Kidney epithelial cell (primary cell): ENCODE results near the gene MED29. TPM values are rescaled to one million over a fixed set of nuclear protein-coding genes. Genes with fewer than 3 reads are reported as not detected.

Experiments used
- DNase-seq: peaks from one replicate; pipeline ENCODE4 v3.0.0-alpha.2; 2010; ENCODE audit warnings: low read depth
- H3K27me3 ChIP-seq: 2 replicates; pipeline ENCODE4 v1.6.0; 2011; ENCODE audit warnings: low read length; ENCODE audit not compliant: control insufficient read depth, insufficient read depth
- H3K36me3 ChIP-seq: 2 replicates; pipeline ENCODE4 v1.5.1; 2011; ENCODE audit warnings: low read length; ENCODE audit not compliant: control insufficient read depth, insufficient read depth
- H3K4me3 ChIP-seq: 2 replicates; pipeline ENCODE4 v1.5.1; 2011; ENCODE audit warnings: low read depth, mild to moderate bottlenecking, control low read depth, low read length
- total RNA-seq: library from RNA; depleted of rRNA; stranded (reverse); fragments of >200 nt; gene quantifications from 2 replicates; pipeline ENCODE4 v1.2.3, GENCODE V29; 2015
- TF ChIP-seq, protein P1 (sequence below): IDR thresholded peaks from 2 replicates; pipeline ENCODE4 v1.5.1; 2011; ENCODE audit warnings: mild to moderate bottlenecking, moderate library complexity, low read length, control low read depth, inconsistent platforms; ENCODE audit not compliant: insufficient read depth, poor library complexity, severe bottlenecking

MED29 gene
- total RNA-seq, 1 donor from 2014 or later: 22.8 TPM

DNA sequence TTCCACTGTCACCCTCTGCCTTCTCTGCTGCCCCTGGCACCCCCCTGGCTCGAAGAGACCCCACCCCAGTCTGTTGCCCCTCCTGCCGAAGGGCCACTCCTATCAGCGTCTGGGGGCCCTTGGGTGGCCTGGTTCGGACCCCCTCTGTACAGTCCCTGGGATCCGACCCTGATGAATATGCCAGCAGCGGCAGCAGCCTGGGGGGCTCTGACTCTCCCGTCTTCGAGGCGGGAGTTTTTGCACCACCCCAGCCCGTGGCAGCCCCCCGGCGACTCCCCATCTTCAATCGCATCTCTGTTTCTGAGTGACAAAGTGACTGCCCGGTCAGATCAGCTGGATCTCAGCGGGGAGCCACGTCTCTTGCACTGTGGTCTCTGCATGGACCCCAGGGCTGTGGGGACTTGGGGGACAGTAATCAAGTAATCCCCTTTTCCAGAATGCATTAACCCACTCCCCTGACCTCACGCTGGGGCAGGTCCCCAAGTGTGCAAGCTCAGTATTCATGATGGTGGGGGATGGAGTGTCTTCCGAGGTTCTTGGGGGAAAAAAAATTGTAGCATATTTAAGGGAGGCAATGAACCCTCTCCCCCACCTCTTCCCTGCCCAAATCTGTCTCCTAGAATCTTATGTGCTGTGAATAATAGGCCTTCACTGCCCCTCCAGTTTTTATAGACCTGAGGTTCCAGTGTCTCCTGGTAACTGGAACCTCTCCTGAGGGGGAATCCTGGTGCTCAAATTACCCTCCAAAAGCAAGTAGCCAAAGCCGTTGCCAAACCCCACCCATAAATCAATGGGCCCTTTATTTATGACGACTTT is 17.4 kb downstream of the MED29 start:
- no peak for DNase-seq
- no peaks in the 10 kb centered on the region for H3K27me3 ChIP-seq
- H3K4me3 ChIP-seq: peak overlapping the region; percentile 95
- TF ChIP-seq, protein P1, sequence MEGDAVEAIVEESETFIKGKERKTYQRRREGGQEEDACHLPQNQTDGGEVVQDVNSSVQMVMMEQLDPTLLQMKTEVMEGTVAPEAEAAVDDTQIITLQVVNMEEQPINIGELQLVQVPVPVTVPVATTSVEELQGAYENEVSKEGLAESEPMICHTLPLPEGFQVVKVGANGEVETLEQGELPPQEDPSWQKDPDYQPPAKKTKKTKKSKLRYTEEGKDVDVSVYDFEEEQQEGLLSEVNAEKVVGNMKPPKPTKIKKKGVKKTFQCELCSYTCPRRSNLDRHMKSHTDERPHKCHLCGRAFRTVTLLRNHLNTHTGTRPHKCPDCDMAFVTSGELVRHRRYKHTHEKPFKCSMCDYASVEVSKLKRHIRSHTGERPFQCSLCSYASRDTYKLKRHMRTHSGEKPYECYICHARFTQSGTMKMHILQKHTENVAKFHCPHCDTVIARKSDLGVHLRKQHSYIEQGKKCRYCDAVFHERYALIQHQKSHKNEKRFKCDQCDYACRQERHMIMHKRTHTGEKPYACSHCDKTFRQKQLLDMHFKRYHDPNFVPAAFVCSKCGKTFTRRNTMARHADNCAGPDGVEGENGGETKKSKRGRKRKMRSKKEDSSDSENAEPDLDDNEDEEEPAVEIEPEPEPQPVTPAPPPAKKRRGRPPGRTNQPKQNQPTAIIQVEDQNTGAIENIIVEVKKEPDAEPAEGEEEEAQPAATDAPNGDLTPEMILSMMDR: no peak
- H3K36me3 ChIP-seq: peaks cover 1% of the 10 kb centered on the region

DNA sequence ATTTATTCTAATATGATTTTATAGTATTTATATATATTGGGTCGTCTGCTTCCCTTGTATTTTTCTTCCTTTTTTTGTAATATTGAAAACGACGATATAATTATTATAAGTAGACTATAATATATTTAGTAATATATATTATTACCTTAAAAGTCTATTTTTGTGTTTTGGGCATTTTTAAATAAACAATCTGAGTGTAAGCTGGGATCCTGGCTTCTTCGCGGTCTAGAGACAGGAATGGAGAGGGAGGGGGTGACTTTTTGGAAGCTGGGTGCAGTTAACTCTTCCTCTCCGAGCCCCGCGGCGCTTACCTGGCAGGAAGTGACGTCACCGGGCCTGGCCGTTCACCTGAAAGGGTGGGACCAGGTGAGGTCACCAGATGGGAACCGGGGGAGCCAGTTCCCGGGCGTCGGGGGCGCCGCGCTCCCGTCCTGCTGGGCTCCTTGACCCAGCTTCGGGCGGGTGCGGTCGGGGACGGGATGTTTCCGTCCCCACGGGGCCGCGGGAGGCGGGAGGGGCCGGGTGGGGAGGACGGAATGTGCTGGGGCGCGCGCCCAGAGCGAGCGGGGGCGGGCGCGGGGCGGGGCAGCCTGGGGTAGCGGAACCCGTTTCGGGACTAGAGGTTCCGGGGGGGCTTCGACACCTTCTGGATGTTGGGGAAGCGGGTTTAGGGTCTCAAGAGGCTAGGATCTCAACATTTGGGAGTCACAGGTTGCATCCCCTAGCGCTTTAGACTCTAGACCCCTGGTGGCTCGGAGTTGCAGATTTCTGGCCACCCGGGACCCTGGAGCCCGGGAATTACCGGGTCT is 18.2 kb downstream of the MED29 start:
- peaks cover 1% of the 10 kb centered on the region for H3K36me3 ChIP-seq
- H3K4me3 ChIP-seq: peak overlapping the region; percentile 64
- DNase-seq: no peak
- TF ChIP-seq, protein P1: no peak
- no peaks in the 10 kb centered on the region for H3K27me3 ChIP-seq

DNA sequence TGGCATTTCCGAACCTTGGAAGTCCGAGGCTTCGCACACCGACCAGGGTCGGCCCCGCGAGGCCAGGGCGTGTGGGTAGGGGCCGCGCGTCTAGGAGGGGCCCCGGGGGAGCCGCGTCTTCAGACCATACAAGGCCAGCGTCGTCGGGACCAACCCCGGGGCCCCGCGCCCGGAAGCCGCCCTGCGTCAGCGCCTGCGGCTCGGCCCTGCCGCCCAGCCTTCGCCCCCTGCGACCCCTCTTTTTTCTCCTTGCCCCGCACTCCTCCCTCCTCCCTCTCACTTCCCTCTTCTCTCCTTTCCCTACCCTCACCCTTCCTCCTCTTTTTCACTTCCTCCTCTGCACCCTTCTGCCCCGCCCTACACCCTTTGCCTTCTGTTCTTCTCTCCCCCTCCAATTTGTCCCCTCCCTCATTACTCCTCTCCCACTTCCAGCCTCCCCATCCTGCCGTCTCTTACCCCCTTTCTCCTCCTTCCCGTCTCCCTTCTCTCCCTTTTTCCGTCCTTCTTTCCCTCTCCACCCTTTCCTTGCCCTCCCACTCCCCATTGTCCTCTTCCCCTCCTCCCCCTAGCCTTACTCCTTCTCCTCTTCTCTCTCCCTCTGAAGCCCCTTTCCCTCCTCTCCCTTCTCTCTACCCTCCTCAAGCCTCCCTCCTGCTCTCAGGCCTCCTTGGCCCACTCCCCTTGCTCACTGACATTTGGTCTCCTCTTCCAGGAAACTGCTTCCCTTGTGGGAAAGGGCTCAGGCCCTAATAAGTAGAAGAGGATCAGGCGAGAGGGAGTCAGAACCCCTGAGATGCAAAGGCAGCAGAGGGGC is 19.0 kb downstream of the MED29 start:
- no peaks in the 10 kb centered on the region for H3K27me3 ChIP-seq
- no peak for DNase-seq
- H3K36me3 ChIP-seq: peaks cover 1% of the 10 kb centered on the region
- H3K4me3 ChIP-seq: peak overlapping the region; percentile 64
- TF ChIP-seq, protein P1: no peak

DNA sequence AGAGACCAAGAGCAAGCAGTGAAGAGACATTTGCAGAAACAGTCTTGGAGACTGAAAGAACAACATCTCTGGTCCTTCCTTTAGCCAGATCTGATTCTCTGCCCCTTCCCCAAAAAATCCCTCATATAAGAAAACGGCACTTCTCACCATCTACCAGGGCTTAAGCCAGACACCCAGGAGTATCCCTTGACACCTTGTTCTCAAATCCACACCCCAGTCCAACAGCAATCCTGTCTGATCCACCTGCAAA is 19.6 kb downstream of the MED29 start:
- no peaks in the 10 kb centered on the region for H3K27me3 ChIP-seq
- H3K4me3 ChIP-seq: no peak overlapping the region
- no peak for DNase-seq
- TF ChIP-seq, protein P1: no peak
- peaks cover 1% of the 10 kb centered on the region for H3K36me3 ChIP-seq

DNA sequence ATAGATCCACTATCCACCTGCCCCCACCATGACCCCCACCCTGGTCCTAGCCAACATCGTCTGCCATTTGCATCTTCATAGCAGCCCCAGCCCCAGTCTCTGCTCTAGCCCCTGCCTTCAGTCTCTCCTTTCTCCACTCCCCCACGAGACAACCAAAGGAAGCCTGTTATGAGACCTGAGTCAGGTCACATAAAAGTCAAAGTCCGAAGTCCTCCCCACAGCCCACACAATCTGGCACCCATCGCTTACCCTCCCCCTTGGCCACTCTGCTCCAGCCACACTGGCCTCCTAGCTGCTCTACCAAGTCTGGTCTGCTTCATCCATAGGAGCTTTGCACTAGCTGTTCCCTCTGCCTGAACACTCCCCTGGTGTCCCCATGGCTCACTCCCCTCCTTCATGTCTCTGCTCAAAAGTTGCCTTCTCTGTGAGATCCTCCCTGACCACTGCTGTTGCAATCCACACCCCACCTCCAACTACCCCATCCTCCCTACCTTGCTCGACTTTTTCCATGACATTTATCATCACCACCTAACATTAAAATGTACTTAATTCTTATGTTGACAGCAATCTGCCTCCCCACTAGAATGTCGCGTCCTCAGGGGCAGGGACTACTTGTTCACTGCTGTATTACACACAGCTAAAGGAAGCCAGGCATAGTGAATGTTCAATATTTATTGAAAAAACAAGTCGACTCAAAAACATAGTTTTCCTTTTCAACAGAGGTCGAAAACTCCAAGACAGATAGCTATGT is 20.1 kb downstream of the MED29 start:
- no peaks in the 10 kb centered on the region for H3K27me3 ChIP-seq
- H3K36me3 ChIP-seq: peaks cover 1% of the 10 kb centered on the region
- no peak overlapping the region for H3K4me3 ChIP-seq
- DNase-seq: no peak
- TF ChIP-seq, protein P1: no peak
